Right renal cortex interstitium (tissue), 3 donors: Measurements from ENCODE around the gene BCL2L15. TPM values are rescaled to one million over a fixed set of nuclear protein-coding genes. Genes with fewer than 3 reads are reported as not detected.

Experiments
- DNase-seq, 3 donors: peaks; one replicate each; pipeline ENCODE4 v3.0.0-alpha.2; 2013; ENCODE audit warnings: low read depth in 3 of 3, low spot score in 2 of 3
- polyA plus RNA-seq, 3 donors: library from polyadenylated mRNA; unstranded; fragments of 120-200 nt; gene quantifications; one replicate each; pipeline ENCODE4 v1.2.1, GENCODE V29; 2013; ENCODE audit not compliant: insufficient read length in 3 of 3

The BCL2L15 gene
- polyA plus RNA-seq, 3 donors, result 0.50 to 1.1 (median 0.65) TPM

DNA sequence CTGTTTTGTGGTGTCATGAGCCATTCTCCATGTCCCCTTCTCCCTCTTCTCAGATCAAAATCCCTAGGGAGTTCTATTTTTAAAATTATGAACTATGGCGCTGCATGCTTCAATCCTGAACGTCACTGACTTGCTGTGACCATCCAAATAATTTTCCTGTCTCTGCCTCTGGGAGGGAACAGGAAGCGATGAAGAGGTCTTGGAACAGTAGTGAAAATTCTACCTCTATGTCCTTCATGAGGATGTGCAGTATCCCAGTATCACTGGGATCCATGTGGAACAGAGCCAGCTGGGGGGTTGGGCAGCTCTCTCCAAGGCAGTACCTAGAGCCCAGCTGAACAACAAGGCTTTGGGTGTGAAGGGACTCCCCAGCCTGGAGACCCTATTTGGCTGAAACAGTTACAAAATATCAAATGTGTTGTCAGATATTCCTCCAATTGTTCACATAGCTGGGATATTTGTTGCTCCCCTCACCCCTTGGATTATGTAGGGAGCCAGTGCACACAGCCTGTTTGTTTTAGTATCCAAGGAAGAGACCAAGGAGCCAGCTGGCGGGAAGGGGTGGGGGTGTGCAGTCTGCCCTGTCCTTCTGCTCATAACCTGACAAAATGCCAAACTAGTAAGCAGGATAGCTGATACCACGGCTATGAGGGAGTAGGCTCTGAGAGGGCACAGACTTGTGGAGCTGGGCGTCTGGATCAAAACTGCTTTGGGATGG is 25.4 kb upstream of the BCL2L15 start:
- no peak for DNase-seq

DNA sequence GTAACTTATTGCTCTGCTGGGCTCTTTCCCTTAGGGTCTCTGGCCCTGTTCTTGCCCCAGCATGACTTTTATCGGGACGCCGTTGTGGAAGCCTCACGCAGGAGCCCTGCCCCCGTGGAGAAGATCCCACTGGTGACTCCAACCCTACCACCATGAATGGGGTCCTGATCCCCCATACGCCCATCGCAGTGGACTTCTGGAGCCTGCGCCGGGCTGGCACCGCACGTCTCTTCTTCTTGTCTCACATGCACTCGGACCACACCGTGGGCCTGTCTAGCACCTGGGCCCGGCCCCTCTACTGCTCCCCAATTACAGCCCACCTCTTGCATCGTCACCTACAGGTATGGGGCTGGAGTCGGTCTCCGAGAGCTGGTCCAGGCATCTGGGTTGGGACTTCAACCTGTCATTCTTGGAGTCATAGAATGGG is 18.1 kb upstream of the BCL2L15 start:
- peak in 1 of 3 donors; percentile 13 for DNase-seq

DNA sequence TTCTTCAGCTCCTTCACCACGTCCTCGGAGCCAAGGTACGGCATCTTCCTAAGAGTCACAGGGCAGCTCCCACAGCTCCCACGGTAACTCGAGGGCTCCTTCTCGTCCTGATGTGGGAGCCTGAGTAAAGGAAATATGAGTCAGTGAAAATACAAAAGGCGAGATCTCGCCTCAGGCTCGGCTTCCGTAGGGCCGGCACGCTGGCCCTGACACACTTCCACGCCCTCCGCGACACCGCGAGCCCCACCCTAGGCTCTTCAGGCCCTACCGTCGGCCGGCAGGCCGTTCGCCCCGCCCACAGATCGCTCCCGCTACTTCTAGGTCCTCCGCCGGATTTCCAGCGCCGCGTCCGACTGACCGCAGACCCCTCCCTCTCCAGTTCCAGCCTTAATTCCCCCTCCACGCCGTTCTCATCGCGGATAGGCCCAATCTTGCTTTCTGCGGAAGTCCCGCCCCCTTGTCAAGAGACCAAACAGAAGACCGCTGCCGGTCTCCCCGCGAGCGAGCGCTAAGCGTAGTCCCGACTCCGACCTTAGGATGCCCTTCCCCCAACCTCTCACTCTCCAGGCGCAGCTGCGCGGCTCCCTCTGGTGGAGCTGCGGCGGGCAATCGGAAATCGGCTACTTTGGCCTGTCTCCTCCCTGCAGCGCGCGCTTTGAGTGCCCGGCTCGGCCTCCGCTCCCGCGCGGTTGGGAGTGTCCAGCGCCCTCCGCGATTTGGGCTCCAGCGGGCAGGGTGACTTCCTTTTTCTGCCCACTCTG is 17.5 kb upstream of the BCL2L15 start, which contains the start of the genes AP4B1 and DCLRE1B:
TSS of gene AP4B1 (minus strand) at position 126 of the 761 bp plus-strand sequence. CDS start at position 44, 82 bp downstream.
TSS of gene DCLRE1B (plus strand) at position 653 of the 761 bp plus-strand sequence. CDS start 261 bp downstream, outside the sequence.
- peak; percentile 98 to 99 (median 99) for DNase-seq

- no peak for DNase-seq
Observed at GRCh38 chr1:113904293-113904673, 16.9 kb upstream of the BCL2L15 start.

DNA sequence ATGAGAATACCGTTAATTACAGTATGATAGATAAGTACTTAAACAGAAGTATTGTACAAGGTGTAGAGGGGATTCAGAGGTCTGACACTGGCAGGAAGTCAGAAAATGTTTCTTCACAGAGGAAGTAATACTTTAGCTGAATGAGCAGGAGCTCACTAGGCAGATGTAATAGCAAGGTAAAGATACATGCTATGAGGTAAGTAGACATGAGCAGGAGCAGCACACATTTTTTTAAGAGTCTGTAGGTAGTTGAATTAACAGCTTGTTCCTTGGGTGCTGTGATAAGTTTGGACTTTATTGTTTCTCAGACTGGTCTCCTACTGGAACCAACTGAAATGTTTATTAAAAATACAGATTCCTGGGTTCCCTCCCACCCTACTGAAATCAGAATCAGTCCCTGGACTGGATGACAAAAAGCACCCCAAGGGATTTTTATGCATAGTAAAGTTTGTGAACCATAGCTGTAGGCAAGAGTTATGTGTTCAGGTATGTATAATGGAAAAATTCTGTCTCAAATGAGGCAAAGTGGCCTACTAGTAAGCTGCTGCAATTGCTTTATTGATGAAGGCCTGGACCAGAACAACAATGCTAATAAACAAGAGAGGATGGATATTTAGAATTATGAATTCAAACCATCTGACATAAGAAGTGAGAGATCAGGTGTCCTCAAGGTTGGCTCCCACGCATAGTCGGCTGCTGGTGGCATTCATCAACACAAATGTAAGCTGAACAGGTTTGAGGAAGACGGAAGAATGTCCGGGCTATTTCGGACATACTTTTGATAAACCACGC is 16.3 kb upstream of the BCL2L15 start:
- DNase-seq, result no peak

DNA sequence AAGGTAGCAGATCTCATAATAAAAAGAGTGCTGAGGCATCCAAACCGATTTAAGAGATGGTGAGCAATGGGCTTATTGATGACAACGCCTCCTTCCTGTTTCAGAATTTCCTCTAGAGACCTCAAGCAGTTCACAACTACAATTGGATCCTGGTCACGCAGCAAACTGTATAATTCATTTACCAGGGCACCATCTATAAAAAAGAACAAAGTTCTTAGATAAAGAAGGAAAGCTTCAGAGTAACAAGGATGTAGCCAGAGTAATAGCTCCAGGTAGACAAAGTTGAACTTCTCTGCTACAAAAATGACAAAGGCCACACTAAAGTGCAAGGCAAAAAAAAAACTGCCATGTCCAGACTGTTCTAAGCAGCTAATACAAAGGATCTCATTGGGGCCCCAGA is 13.8 kb upstream of the BCL2L15 start:
- no peak for DNase-seq

DNA sequence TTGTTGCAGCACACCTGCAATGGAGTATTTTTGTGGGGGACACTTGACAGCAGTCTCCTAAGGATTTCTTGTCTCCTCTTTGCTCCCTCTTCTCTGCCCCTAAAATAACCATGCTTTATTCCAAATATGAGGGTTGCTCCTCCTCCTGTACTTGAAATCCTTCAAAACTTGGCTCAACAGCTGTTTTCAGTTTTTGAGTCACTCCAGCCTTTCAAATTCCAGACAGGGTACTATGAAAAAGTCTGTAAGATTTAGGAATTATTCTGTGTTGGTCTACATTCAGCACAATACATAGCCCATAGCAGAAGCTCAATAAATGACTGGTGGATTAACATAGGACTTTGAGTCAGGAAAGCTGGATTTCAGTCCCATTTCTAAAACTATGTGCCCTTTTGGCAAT is 11.7 kb upstream of the BCL2L15 start:
- no peak for DNase-seq

DNA sequence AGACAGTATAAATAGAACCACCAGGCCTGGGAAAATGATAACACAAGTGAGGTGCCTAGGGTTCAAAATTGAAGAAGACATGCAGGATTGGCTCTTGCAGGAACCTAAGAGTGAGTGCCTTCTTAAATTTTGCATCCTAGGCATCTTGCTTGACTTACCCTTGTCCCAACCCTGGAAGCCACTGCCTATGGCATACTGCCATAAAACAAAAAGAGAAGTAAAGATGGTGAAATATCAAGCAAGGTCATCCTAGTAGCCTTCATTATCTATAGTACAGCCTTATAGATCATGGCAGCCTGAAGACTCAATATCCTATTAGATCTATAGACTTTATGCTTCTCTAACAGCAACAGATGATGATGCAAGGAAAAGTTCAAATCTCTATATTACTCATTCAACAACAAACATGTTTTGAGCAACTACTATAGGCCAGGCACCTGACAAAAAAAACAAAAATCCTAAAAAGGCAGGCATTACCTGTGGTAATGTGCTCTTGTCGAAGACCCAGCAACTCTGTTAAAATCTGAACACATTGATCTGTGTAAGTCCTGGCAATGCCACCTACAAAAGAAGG is 10.9 kb upstream of the BCL2L15 start:
- DNase-seq, result no peak

DNA sequence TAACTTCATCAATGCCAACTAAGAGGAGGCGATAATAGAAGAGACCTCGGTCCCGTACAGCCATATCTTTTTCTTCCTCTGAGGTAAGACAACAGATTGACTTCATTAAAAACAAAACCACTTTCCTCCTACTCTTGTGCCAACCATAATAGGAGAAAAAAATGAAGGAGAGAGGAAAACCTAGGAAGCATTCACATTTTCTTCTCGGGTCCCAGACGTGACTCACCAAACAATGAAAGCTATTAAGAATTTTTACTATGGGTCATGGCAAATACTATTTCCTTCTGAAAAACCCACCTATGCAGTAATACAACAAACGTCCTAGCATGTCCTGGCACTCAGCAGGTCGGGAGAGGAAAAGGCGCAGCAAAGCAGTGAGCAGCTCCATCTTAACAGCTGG is 8.6 kb upstream of the BCL2L15 start:
- DNase-seq, result no peak

- DNase-seq, result no peak
Observed at GRCh38 chr1:113895098-113895497, 7.7 kb upstream of the BCL2L15 start.

DNA sequence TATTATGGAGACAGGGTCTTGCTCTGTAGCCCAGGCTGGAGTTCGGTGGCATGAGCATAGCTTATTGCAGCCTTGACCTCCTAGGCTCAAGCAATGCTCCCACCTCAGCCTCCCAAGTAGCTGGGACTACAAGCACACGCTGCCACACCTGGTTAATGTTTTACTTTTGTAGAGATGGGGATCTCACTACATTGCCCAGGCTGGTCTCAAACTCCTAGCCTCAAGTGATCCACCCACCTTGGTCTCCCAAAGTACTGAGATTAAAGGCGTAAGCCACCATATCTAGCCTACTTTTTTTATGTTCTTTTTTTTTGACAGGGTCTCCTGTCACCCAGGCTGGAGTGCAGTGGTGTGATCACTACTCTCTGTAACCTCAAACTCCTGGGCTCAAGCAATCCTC is 5.9 kb upstream of the BCL2L15 start:
- no peak for DNase-seq

DNA sequence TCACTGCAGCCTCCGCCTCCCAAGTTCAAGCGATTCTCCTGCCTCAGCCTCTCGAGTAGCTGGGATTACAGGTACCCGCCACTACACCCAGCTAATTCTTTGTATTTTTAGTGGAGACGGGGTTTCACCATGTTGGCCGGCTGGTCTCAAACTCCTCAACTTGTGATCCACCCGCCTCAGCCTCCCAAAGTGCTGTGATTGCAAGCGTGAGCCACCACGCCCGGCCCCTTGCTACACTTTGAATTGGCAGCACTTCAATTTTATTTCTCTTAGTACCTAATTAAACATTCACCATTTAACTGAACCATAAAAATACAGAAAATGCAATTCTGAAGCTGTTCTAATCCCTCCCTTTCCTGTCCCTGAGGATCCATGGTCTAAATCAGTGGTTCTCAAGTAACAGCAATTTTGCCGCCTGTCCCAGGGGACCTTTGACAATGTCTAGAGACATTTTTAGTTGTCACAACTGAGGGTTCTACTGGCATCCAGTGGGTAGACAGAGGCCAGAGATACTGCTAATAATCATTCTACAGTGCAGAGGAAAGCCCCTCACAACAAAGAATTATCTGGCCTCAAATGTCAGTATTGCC is 4.3 kb upstream of the BCL2L15 start:
- DNase-seq, result no peak

- DNase-seq, result no peak
Observed at GRCh38 chr1:113890816-113891215, 3.4 kb upstream of the BCL2L15 start.

GRCh38 chr1:113886417-113887401 is 672 bp downstream of the BCL2L15 start:
- no peak for DNase-seq

GRCh38 chr1:113881661-113882060 is 5.7 kb downstream of the BCL2L15 start:
- no peak for DNase-seq

- no peak for DNase-seq
Observed at GRCh38 chr1:113879739-113880038, 7.7 kb downstream of the BCL2L15 start.

DNA sequence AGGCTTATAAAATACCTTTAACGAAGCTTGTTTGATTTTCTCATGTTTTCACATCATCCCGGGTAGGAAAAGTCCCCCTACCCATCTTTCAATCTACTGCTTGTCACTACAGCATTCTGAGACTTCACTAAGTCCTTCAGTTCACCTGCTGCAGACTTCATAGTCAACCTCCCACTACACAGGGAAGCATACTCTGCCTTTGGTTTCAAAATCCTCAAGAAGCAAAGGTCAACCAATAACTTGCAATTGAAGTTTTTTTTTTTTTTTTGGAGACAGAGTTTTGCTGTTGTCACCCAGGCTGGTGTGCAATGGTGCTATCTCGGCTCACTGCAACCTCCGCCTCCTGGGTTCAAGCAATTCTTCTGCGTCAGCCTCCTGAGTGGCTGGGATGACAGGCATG is 11.2 kb downstream of the BCL2L15 start:
- no peak for DNase-seq

DNA sequence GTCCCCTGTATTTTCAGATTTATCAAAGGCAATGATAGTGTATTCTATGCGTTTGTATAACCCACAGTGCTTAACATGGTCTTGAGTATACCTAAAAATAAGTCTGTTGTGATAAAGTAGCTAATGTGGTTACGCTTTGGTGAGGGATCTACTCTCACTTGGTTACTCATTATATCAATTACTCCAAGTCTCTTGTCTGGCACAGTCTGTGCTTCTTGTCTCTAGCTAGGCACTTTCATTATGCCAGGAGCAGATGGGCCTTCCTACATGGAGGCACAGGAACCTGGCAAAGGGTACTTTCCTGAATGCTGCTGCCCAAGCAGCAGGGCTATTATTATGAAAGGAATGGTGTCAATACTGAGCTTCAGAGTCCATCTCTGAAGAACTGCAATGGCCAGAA is 11.7 kb downstream of the BCL2L15 start:
- DNase-seq, result no peak
